Mesenchymal stem cell (in vitro differentiated cells and primary cell): ENCODE measurements around the gene TMEM121B.

Experiments
- DNase-seq: peaks from one replicate; pipeline ENCODE4 v3.0.0-alpha.2; 2013
- H2AFZ ChIP-seq: one replicate; pipeline ENCODE4 v1.6.1; 2013; ENCODE audit warnings: low read depth, mild to moderate bottlenecking, control low read depth, inconsistent platforms, low read length, moderate library complexity
- H2AK5ac ChIP-seq: 2 replicates; pipeline ENCODE4 v1.6.1; 2013; ENCODE audit warnings: low read length, moderate library complexity, mild to moderate bottlenecking, inconsistent platforms; ENCODE audit not compliant: severe bottlenecking
- H2BK120ac ChIP-seq: one replicate; pipeline ENCODE4 v1.6.1; 2013; ENCODE audit warnings: low read depth, mild to moderate bottlenecking, inconsistent platforms, low read length, moderate library complexity
- H2BK12ac ChIP-seq, 2 experiments: one replicate each; pipeline ENCODE4 v1.6.1; 2013; ENCODE audit warnings: inconsistent platforms in 2 of 2, low read length in 2 of 2, mild to moderate bottlenecking in 2 of 2, moderate library complexity in 2 of 2, control low read depth in 1 of 2
- H2BK15ac ChIP-seq: one replicate; pipeline ENCODE4 v1.6.1; 2013; ENCODE audit warnings: mild to moderate bottlenecking, low read depth, inconsistent platforms; ENCODE audit not compliant: poor library complexity, severe bottlenecking
- H2BK5ac ChIP-seq: 2 replicates; pipeline ENCODE4 v1.6.1; 2013; ENCODE audit warnings: low read depth, mild to moderate bottlenecking, low read length, control low read depth, inconsistent platforms; ENCODE audit not compliant: poor library complexity, severe bottlenecking
- H3K14ac ChIP-seq, 2 experiments: one replicate each; pipeline ENCODE4 v1.6.1; 2013; ENCODE audit warnings: inconsistent platforms in 2 of 2, low read length in 2 of 2, control low read depth in 1 of 2, mild to moderate bottlenecking in 1 of 2, moderate library complexity in 1 of 2
- H3K18ac ChIP-seq, 2 experiments: one replicate each; pipeline ENCODE4 v1.6.1; 2013; ENCODE audit warnings: inconsistent platforms in 2 of 2, low read length in 2 of 2, control low read depth in 1 of 2, low read depth in 1 of 2, mild to moderate bottlenecking in 1 of 2
- H3K23ac ChIP-seq, 2 experiments: one replicate each; pipeline ENCODE4 v1.6.1; 2013; ENCODE audit warnings: inconsistent platforms in 2 of 2, low read length in 2 of 2, mild to moderate bottlenecking in 2 of 2, moderate library complexity in 2 of 2, control low read depth in 1 of 2
- H3K27ac ChIP-seq: 2 replicates; pipeline ENCODE4 v1.5.1; 2013; ENCODE audit warnings: mild to moderate bottlenecking, moderate library complexity, low read length, control low read depth, inconsistent platforms; ENCODE audit not compliant: poor library complexity, severe bottlenecking
- H3K27me3 ChIP-seq, 2 experiments: 2 replicates each; pipeline versions ENCODE4 v1.6.1 to v1.7.0; 2013; ENCODE audit warnings: low read length in 2 of 2, mild to moderate bottlenecking in 2 of 2, moderate library complexity in 2 of 2, control low read depth in 1 of 2, inconsistent platforms in 1 of 2; ENCODE audit not compliant: control insufficient read depth in 1 of 2, insufficient read depth in 1 of 2
- H3K36me3 ChIP-seq, 2 experiments: 2 replicates each; pipeline versions ENCODE4 v1.6.1 to v1.7.0; 2013; ENCODE audit warnings: low read length in 2 of 2, control low read depth in 1 of 2, inconsistent platforms in 1 of 2, low read depth in 1 of 2, mild to moderate bottlenecking in 1 of 2; ENCODE audit not compliant: insufficient read depth in 2 of 2, control insufficient read depth in 1 of 2
- H3K4ac ChIP-seq, 2 experiments: one replicate each; pipeline ENCODE4 v1.6.1; 2013; ENCODE audit warnings: inconsistent platforms in 2 of 2, low read length in 2 of 2, mild to moderate bottlenecking in 2 of 2, moderate library complexity in 2 of 2, control low read depth in 1 of 2, low read depth in 1 of 2
- H3K4me1 ChIP-seq: 2 replicates; pipeline ENCODE4 v1.6.1; 2013; ENCODE audit warnings: low read depth, low read length, control low read depth; ENCODE audit not compliant: control insufficient read depth, insufficient read depth
- H3K4me2 ChIP-seq: 2 replicates; pipeline ENCODE4 v1.6.1; 2013; ENCODE audit warnings: low read length, mild to moderate bottlenecking, inconsistent platforms; ENCODE audit not compliant: poor library complexity, severe bottlenecking
- H3K4me3 ChIP-seq, 2 experiments: 2 replicates each; pipeline versions ENCODE4 v1.5.1 to v1.7.0; 2013; ENCODE audit warnings: low read length in 2 of 2, mild to moderate bottlenecking in 2 of 2, control low read depth in 1 of 2, low read depth in 1 of 2; ENCODE audit not compliant: insufficient read depth in 1 of 2
- H3K79me1 ChIP-seq: replicated peaks from 2 replicates; pipeline ENCODE4 v1.6.1; 2013; ENCODE audit warnings: mild to moderate bottlenecking, control low read depth, low read length, inconsistent platforms; ENCODE audit not compliant: poor library complexity, severe bottlenecking
- H3K9ac ChIP-seq: 2 replicates; pipeline ENCODE4 v1.7.0; 2013; ENCODE audit warnings: mild to moderate bottlenecking, low read length, moderate library complexity
- H3K9me3 ChIP-seq: 2 replicates; pipeline ENCODE4 v1.7.0; 2013; ENCODE audit warnings: mild to moderate bottlenecking, low read length; ENCODE audit not compliant: control insufficient read depth
- H4K8ac ChIP-seq: one replicate; pipeline ENCODE4 v1.6.1; 2013; ENCODE audit warnings: inconsistent platforms, mild to moderate bottlenecking, low read length, moderate library complexity
- H4K91ac ChIP-seq: one replicate; pipeline ENCODE4 v1.6.1; 2013; ENCODE audit warnings: mild to moderate bottlenecking, low read length, inconsistent platforms
- WGBS: methylation state at CpG from one replicate; pipeline ENCODE4 v1.1.7; 2013; ENCODE audit warnings: mixed read lengths; 5-methylcytosine and 5-hydroxymethylcytosine counted together

The TMEM121B gene

GRCh38 chr22:17110791-17111550 is 10.2 kb downstream of the TMEM121B start:
- H3K18ac ChIP-seq = no peak overlapping the region
- DNase-seq = no peak
- H3K14ac ChIP-seq = no peak overlapping the region
- H3K27ac ChIP-seq = no peak overlapping the region
- H3K4me1 ChIP-seq = peaks cover 2% of the 10 kb centered on the region
- peaks cover 34 to 40% of the 10 kb centered on the region in 2 experiments for H3K36me3 ChIP-seq
- no peak overlapping the region for H3K23ac ChIP-seq
- peaks cover 5% of the 10 kb centered on the region in 2 experiments for H3K27me3 ChIP-seq
- H2BK120ac ChIP-seq = no peak overlapping the region
- H2AK5ac ChIP-seq = no peak overlapping the region
- H2BK12ac ChIP-seq = no peak overlapping the region
- H2AFZ ChIP-seq = no peak overlapping the region
- 86% methylated on average over 13 of the region's 13 CpGs for WGBS
- H3K4ac ChIP-seq = no peak overlapping the region
- H3K4me2 ChIP-seq = no peak overlapping the region
- no peak overlapping the region for H2BK5ac ChIP-seq
- no peaks in the 10 kb centered on the region for H3K9me3 ChIP-seq
- H3K79me1 ChIP-seq = no peaks in the 10 kb centered on the region
- no peak overlapping the region for H4K91ac ChIP-seq
- no peak overlapping the region for H4K8ac ChIP-seq
- no peak overlapping the region for H3K9ac ChIP-seq
- H2BK15ac ChIP-seq = no peak overlapping the region
- H3K4me3 ChIP-seq = no peak overlapping the region

- Histone ChIP-seq H2BK12ac (no peak overlapping the region), H2BK5ac (no peak overlapping the region), H3K4ac (no peak overlapping the region), H2BK120ac (no peak overlapping the region), H3K18ac (no peak overlapping the region), H2BK15ac (no peak overlapping the region), H2AFZ (no peak overlapping the region), H3K9ac (no peak overlapping the region), H3K27ac (no peak overlapping the region), H3K27me3 (peaks cover 4 to 5% of the 10 kb centered on the region in 2 experiments), H3K23ac (no peak overlapping the region), H3K79me1 (no peaks in the 10 kb centered on the region), H4K91ac (no peak overlapping the region), H3K4me1 (peaks cover 2% of the 10 kb centered on the region), H3K36me3 (peaks cover 44 to 49% of the 10 kb centered on the region in 2 experiments), H4K8ac (no peak overlapping the region), H2AK5ac (no peak overlapping the region), H3K4me2 (no peak overlapping the region), H3K14ac (no peak overlapping the region), H3K9me3 (no peaks in the 10 kb centered on the region), H3K4me3 (no peak overlapping the region)
- DNase-seq = no peak
- WGBS = 91% methylated on average over 15 of the region's 16 CpGs
Observed at GRCh38 chr22:17109976-17110375, 11.2 kb downstream of the TMEM121B start.

GRCh38 chr22:17109113-17109865 is 11.9 kb downstream of the TMEM121B start:
- H2AK5ac ChIP-seq = no peak overlapping the region
- H3K27me3 ChIP-seq = peaks cover 3 to 4% of the 10 kb centered on the region in 2 experiments
- no peak overlapping the region for H2BK12ac ChIP-seq
- H4K91ac ChIP-seq = no peak overlapping the region
- H3K4ac ChIP-seq = no peak overlapping the region
- no peak overlapping the region for H3K27ac ChIP-seq
- DNase-seq = no peak
- H3K9ac ChIP-seq = no peak overlapping the region
- H3K18ac ChIP-seq = no peak overlapping the region
- H3K4me1 ChIP-seq = peaks cover 2% of the 10 kb centered on the region
- H3K36me3 ChIP-seq = peaks cover 49 to 56% of the 10 kb centered on the region in 2 experiments
- H2BK5ac ChIP-seq = no peak overlapping the region
- no peaks in the 10 kb centered on the region for H3K79me1 ChIP-seq
- H3K9me3 ChIP-seq = no peaks in the 10 kb centered on the region
- no peak overlapping the region for H3K4me3 ChIP-seq
- H4K8ac ChIP-seq = no peak overlapping the region
- no peak overlapping the region for H3K14ac ChIP-seq
- no peak overlapping the region for H2BK15ac ChIP-seq
- H3K4me2 ChIP-seq = no peak overlapping the region
- H2AFZ ChIP-seq = no peak overlapping the region
- 97% methylated on average over 42 of the region's 42 CpGs for WGBS
- no peak overlapping the region for H3K23ac ChIP-seq
- H2BK120ac ChIP-seq = no peak overlapping the region
